ENCODE data around the gene CAPRIN2.

- TF ChIP-seq, protein P1, sequence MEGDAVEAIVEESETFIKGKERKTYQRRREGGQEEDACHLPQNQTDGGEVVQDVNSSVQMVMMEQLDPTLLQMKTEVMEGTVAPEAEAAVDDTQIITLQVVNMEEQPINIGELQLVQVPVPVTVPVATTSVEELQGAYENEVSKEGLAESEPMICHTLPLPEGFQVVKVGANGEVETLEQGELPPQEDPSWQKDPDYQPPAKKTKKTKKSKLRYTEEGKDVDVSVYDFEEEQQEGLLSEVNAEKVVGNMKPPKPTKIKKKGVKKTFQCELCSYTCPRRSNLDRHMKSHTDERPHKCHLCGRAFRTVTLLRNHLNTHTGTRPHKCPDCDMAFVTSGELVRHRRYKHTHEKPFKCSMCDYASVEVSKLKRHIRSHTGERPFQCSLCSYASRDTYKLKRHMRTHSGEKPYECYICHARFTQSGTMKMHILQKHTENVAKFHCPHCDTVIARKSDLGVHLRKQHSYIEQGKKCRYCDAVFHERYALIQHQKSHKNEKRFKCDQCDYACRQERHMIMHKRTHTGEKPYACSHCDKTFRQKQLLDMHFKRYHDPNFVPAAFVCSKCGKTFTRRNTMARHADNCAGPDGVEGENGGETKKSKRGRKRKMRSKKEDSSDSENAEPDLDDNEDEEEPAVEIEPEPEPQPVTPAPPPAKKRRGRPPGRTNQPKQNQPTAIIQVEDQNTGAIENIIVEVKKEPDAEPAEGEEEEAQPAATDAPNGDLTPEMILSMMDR (conservative IDR thresholded peaks at IDR 0.05; ENCODE audit: low read depth, low read length) = no peak
- TF ChIP-seq EZH2 (IDR thresholded peaks at IDR 0.05; ENCODE audit: borderline replicate concordance, low read depth, low read length, poor library complexity, severe bottlenecking) = no peak
Observed at GRCh38 chr12:30782316-30783173, 27.8 kb upstream of the CAPRIN2 start.

Data from A673 (cell line).